HL-60 (cell line): ENCODE results near the gene LRMDA.

Source experiments
- DNase-seq, 2 experiments: peaks; one replicate each; pipeline ENCODE4 v3.0.0-alpha.2; 2010 to 2020; ENCODE audit warnings: low read depth in 1 of 2, low spot score in 1 of 2
- H3K27ac ChIP-seq: fragments of 250-450 bp; sonication (Bioruptor Pico); replicated peaks from 2 replicates; pipeline ENCODE4 v1.5.1; 2020; ENCODE audit warnings: mild to moderate bottlenecking, moderate library complexity
- H3K27me3 ChIP-seq: fragments of 250-450 bp; sonication (Bioruptor Pico); 2 replicates; pipeline ENCODE4 v1.5.1; 2021; ENCODE audit warnings: mild to moderate bottlenecking, moderate library complexity; ENCODE audit not compliant: insufficient read depth, poor library complexity, severe bottlenecking
- H3K4me3 ChIP-seq: replicated peaks from 2 replicates; pipeline ENCODE4 v1.5.1; 2011; ENCODE audit warnings: mild to moderate bottlenecking, control low read depth, low read length; ENCODE audit not compliant: insufficient read depth
- GABPA ChIP-seq: IDR thresholded peaks from 2 replicates; pipeline ENCODE4 v1.6.1; 2012; ENCODE audit warnings: low read depth
- POLR2AphosphoS5 ChIP-seq: IDR thresholded peaks from 2 replicates; pipeline ENCODE4 v1.6.1; 2012; ENCODE audit warnings: low read depth
- SPI1 ChIP-seq: IDR thresholded peaks from 2 replicates; pipeline ENCODE4 v1.6.1; 2012; ENCODE audit warnings: low read depth, mild to moderate bottlenecking, borderline replicate concordance
- TF ChIP-seq, protein P1 (sequence below): IDR thresholded peaks from one replicate; pipeline ENCODE4 v1.5.1; 2011; ENCODE audit warnings: low read length, control low read depth, inconsistent platforms; ENCODE audit not compliant: insufficient read depth
- TF ChIP-seq, protein P2 (sequence below): IDR thresholded peaks from 2 replicates; pipeline ENCODE4 v1.6.1; 2012; ENCODE audit warnings: low read depth; ENCODE audit not compliant: insufficient replicate concordance

LRMDA gene

DNA sequence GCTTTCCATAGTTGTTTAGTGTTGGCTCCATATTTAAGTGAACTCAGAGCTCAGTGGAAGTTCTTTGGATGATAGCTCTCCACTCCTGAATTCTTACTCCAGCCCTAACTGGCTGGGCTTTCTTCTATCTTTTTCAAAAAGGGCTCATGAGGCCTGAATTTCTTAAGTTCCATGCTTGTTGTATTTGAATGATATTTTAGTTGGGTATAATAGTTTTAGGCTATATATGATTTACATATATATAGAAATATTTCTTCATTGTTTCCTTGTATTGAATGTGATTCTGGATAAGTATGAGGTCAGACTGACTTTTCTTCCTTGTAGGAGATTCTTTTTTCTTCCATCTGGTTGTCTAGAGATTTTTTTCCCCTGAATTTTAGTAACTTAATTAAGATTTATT, 843.5 kb downstream of the LRMDA start:
- no peaks in the 10 kb centered on the region for H3K27me3 ChIP-seq
- TF ChIP-seq, protein P1, sequence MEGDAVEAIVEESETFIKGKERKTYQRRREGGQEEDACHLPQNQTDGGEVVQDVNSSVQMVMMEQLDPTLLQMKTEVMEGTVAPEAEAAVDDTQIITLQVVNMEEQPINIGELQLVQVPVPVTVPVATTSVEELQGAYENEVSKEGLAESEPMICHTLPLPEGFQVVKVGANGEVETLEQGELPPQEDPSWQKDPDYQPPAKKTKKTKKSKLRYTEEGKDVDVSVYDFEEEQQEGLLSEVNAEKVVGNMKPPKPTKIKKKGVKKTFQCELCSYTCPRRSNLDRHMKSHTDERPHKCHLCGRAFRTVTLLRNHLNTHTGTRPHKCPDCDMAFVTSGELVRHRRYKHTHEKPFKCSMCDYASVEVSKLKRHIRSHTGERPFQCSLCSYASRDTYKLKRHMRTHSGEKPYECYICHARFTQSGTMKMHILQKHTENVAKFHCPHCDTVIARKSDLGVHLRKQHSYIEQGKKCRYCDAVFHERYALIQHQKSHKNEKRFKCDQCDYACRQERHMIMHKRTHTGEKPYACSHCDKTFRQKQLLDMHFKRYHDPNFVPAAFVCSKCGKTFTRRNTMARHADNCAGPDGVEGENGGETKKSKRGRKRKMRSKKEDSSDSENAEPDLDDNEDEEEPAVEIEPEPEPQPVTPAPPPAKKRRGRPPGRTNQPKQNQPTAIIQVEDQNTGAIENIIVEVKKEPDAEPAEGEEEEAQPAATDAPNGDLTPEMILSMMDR = no peak
- TF ChIP-seq GABPA = no peak
- TF ChIP-seq SPI1 = no peak
- TF ChIP-seq, protein P2, sequence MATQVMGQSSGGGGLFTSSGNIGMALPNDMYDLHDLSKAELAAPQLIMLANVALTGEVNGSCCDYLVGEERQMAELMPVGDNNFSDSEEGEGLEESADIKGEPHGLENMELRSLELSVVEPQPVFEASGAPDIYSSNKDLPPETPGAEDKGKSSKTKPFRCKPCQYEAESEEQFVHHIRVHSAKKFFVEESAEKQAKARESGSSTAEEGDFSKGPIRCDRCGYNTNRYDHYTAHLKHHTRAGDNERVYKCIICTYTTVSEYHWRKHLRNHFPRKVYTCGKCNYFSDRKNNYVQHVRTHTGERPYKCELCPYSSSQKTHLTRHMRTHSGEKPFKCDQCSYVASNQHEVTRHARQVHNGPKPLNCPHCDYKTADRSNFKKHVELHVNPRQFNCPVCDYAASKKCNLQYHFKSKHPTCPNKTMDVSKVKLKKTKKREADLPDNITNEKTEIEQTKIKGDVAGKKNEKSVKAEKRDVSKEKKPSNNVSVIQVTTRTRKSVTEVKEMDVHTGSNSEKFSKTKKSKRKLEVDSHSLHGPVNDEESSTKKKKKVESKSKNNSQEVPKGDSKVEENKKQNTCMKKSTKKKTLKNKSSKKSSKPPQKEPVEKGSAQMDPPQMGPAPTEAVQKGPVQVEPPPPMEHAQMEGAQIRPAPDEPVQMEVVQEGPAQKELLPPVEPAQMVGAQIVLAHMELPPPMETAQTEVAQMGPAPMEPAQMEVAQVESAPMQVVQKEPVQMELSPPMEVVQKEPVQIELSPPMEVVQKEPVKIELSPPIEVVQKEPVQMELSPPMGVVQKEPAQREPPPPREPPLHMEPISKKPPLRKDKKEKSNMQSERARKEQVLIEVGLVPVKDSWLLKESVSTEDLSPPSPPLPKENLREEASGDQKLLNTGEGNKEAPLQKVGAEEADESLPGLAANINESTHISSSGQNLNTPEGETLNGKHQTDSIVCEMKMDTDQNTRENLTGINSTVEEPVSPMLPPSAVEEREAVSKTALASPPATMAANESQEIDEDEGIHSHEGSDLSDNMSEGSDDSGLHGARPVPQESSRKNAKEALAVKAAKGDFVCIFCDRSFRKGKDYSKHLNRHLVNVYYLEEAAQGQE = no peak
- TF ChIP-seq POLR2AphosphoS5 = no peak
- DNase-seq = no peak

DNA sequence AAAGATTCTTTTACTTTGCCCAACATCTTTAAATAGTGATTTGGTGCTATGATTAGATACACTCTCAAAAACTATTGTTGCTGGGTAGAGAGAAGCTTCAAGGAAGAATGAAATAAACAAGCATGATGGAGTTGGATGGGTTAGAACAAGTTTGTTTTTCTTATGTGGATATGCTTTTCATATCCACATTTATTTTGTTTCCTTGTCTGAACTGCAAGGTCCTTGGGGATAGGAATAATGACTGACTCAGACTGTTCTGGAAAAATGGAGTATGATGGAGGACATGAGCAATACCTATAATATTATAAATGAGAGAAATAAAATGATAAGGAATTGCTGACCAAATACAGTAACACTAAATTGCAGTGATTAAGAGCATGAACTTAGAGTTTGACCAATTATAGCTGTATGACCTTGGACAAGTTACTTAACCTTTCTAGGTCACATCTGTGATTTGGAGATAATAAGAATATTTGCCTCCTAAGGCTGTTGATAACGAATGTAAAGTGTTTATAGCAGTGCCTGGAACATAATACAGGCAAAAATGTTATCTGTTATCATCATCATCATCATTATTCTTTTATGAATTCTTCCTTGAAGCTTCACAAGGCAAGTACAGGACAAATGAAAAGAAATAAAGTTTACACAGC, 847.5 kb downstream of the LRMDA start:
- H3K4me3 ChIP-seq = no peak overlapping the region
- H3K27ac ChIP-seq = no peak overlapping the region
- no peak for DNase-seq
- H3K27me3 ChIP-seq = no peaks in the 10 kb centered on the region
- no peak for TF ChIP-seq GABPA
- TF ChIP-seq SPI1 = no peak

More for the DNA sequence above, 843.5 kb downstream of the LRMDA start:
- no peak overlapping the region for H3K27ac ChIP-seq
- H3K4me3 ChIP-seq = no peak overlapping the region

DNA sequence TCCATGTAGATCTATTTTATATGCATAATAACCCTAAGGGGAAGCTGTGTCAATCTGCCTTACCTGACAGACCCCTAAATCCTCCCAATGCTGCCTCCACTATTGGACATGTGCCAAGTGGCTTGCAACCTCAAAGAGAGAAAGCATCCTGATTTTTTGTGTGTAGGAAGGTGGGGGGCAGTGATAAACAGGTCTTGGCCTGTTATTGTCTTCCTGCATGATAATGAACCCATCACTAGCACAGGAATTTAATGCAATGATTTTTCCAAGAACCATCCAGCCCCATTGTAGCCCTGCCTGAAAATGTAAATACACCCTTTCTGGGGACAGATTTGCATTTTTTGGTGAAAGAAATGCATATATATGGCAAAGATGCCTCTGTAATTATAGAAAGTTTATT, 850.2 kb downstream of the LRMDA start:
- H3K4me3 ChIP-seq = no peak overlapping the region
- TF ChIP-seq, protein P1 = no peak
- TF ChIP-seq, protein P2 = no peak
- TF ChIP-seq SPI1 = no peak
- TF ChIP-seq GABPA = no peak
- TF ChIP-seq POLR2AphosphoS5 = no peak
- no peak overlapping the region for H3K27ac ChIP-seq
- no peaks in the 10 kb centered on the region for H3K27me3 ChIP-seq
- DNase-seq = no peak

DNA sequence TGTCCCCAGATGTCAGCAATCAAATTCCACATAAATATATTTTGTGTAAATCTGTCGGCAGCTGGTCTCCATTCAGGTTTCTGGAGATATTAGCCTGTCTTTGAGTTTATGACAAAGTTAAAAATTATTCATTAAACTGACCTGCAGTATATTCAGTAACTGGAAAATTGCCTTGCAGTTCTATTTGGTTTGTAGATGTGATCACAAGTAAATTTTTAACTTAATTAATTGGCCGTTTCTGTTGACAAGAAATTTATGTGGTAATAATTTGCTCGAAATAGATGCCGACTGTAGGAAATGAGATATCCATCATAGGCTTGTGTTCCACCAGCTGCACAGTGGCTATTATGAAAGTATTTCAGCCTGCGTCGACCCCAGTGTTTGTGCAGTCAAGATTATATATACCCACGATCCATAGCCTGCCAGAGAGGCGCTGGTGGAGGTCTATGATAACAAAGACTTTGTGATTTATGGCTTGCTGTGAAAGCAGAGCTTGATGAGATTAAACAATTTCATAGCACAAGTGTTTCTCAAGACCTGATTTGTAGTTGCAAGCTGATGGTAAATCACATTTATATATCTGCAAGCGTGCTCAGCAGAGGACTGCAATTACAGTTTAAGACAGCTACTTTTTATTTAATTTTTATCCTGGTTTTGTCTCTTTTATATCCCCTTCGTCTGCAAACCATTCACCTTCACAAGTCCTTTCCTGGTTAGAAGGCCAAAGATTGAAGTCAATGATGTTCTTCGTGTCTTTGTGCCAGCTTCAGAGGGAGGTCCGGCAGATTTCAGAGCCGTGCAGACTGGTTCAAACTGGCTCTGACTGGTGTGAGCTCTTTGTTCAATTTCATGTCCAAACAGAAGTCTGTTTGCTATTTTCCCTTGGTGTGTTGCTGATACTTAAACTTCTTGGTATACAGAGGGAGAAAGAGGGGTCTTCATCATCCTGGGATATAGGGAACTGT, 850.9 kb downstream of the LRMDA start:
- Histone ChIP-seq H3K4me3 (no peak overlapping the region), H3K27me3 (no peaks in the 10 kb centered on the region), H3K27ac (no peak overlapping the region)
- TF ChIP-seq, protein P1 = no peak
- TF ChIP-seq SPI1 = no peak
- TF ChIP-seq GABPA = no peak
- TF ChIP-seq, protein P2 = no peak
- no peak for TF ChIP-seq POLR2AphosphoS5
- no peak for DNase-seq
